H9 (cell line): Measurements from ENCODE around the gene METAP2. TPM values are rescaled to one million over a fixed set of nuclear protein-coding genes. Genes with fewer than 3 reads are reported as not detected.

Experiments
- DNase-seq: peaks from one replicate; pipeline ENCODE4 v3.0.0-alpha.2; 2017
- H2AFZ ChIP-seq: one replicate; pipeline ENCODE4 v1.6.1; 2013; ENCODE audit warnings: mild to moderate bottlenecking, low read length, control low read depth, moderate library complexity
- H2AK5ac ChIP-seq: 2 replicates; pipeline ENCODE4 v1.6.1; 2013; ENCODE audit warnings: low read length, control low read depth, mixed read lengths; ENCODE audit not compliant: insufficient read length
- H2BK120ac ChIP-seq: one replicate; pipeline ENCODE4 v1.6.1; 2013; ENCODE audit warnings: low read depth, mild to moderate bottlenecking, low read length, control low read depth, inconsistent platforms; ENCODE audit not compliant: poor library complexity, severe bottlenecking
- H2BK12ac ChIP-seq: 2 replicates; pipeline ENCODE4 v1.6.1; 2013; ENCODE audit warnings: low read length, control low read depth, mixed read lengths, low read depth; ENCODE audit not compliant: insufficient read length
- H2BK15ac ChIP-seq: 2 replicates; pipeline ENCODE4 v1.6.1; 2013; ENCODE audit warnings: low read depth, low read length, control low read depth
- H2BK20ac ChIP-seq: one replicate; pipeline ENCODE4 v1.6.1; 2013; ENCODE audit warnings: low read depth, mild to moderate bottlenecking, low read length, control low read depth, inconsistent platforms; ENCODE audit not compliant: poor library complexity, severe bottlenecking
- H2BK5ac ChIP-seq: 2 replicates; pipeline ENCODE4 v1.6.1; 2013; ENCODE audit warnings: low read length, control low read depth, mixed read lengths; ENCODE audit not compliant: insufficient read length
- H3K14ac ChIP-seq: 2 replicates; pipeline ENCODE4 v1.6.1; 2013; ENCODE audit warnings: low read length, control low read depth; ENCODE audit not compliant: insufficient read depth
- H3K18ac ChIP-seq: 2 replicates; pipeline ENCODE4 v1.6.1; 2013; ENCODE audit warnings: low read depth, mild to moderate bottlenecking, mixed read lengths, low read length, control low read depth; ENCODE audit not compliant: insufficient read length
- H3K23ac ChIP-seq: 2 replicates; pipeline ENCODE4 v1.6.1; 2013; ENCODE audit warnings: low read length, control low read depth, mixed read lengths, low read depth; ENCODE audit not compliant: insufficient read length
- H3K23me2 ChIP-seq: 2 replicates; pipeline ENCODE4 v1.6.1; 2013; ENCODE audit warnings: low read depth, mild to moderate bottlenecking, mixed read lengths, low read length, control low read depth; ENCODE audit not compliant: insufficient read length, poor library complexity, severe bottlenecking
- H3K27ac ChIP-seq: 2 replicates; pipeline ENCODE4 v1.5.1; 2013; ENCODE audit warnings: low read length, control low read depth, mixed read lengths, low read depth; ENCODE audit not compliant: insufficient read length
- H3K27me3 ChIP-seq: 2 replicates; pipeline ENCODE4 v1.6.1; 2013; ENCODE audit warnings: low read length, control low read depth, inconsistent platforms; ENCODE audit not compliant: insufficient read depth
- H3K4ac ChIP-seq: 2 replicates; pipeline ENCODE4 v1.6.1; 2013; ENCODE audit warnings: low read depth, mild to moderate bottlenecking, control low read depth, inconsistent platforms, low read length, moderate library complexity
- H3K4me1 ChIP-seq: 2 replicates; pipeline ENCODE4 v1.6.1; 2013; ENCODE audit warnings: low read length, control low read depth, inconsistent platforms; ENCODE audit not compliant: insufficient read depth
- H3K4me2 ChIP-seq: 2 replicates; pipeline ENCODE4 v1.6.1; 2013; ENCODE audit warnings: low read length, control low read depth, mixed read lengths; ENCODE audit not compliant: insufficient read length, insufficient read depth
- H3K56ac ChIP-seq: 2 replicates; pipeline ENCODE4 v1.6.1; 2013; ENCODE audit warnings: low read depth, mild to moderate bottlenecking, mixed read lengths, low read length, control low read depth; ENCODE audit not compliant: insufficient read length
- H3K79me1 ChIP-seq: 2 replicates; pipeline ENCODE4 v1.6.1; 2013; ENCODE audit warnings: low read depth, mild to moderate bottlenecking, moderate library complexity, low read length, control low read depth, inconsistent platforms; ENCODE audit not compliant: insufficient read depth, poor library complexity, severe bottlenecking
- H3K79me2 ChIP-seq: 2 replicates; pipeline ENCODE4 v1.6.1; 2013; ENCODE audit warnings: low read length, control low read depth, inconsistent platforms; ENCODE audit not compliant: insufficient read depth
- H3K9ac ChIP-seq: 2 replicates; pipeline ENCODE4 v1.6.1; 2013; ENCODE audit warnings: low read length, control low read depth, mixed read lengths; ENCODE audit not compliant: insufficient read length; ENCODE audit errors: extremely low read depth
- H3K9me3 ChIP-seq: one replicate; pipeline ENCODE4 v1.6.1; 2013; ENCODE audit warnings: low read depth, low read length, inconsistent platforms; ENCODE audit not compliant: control insufficient read depth
- H3T11ph ChIP-seq: one replicate; pipeline ENCODE4 v1.6.1; 2013; ENCODE audit warnings: mild to moderate bottlenecking, low read length, control low read depth, inconsistent platforms
- H4K20me1 ChIP-seq: one replicate; pipeline ENCODE4 v1.6.1; 2013; ENCODE audit not compliant: control insufficient read depth, insufficient read length, insufficient read depth
- H4K5ac ChIP-seq: 2 replicates; pipeline ENCODE4 v1.6.1; 2013; ENCODE audit warnings: low read depth, mild to moderate bottlenecking, mixed read lengths, low read length, control low read depth; ENCODE audit not compliant: insufficient read length
- H4K8ac ChIP-seq: replicated peaks from 2 replicates; pipeline ENCODE4 v1.6.1; 2013; ENCODE audit warnings: low read length, control low read depth, mixed read lengths, low read depth; ENCODE audit not compliant: insufficient read length
- H4K91ac ChIP-seq: 2 replicates; pipeline ENCODE4 v1.6.1; 2013; ENCODE audit warnings: low read depth, mild to moderate bottlenecking, moderate library complexity, mixed read lengths, low read length, control low read depth; ENCODE audit not compliant: insufficient read length
- H3K27ac Mint-ChIP-seq, 3 experiments: 2 replicates in 2 of 3; 3 replicates in 1 of 3; pipeline ENCODE4 v1.8.0; 2020 to 2021; ENCODE audit warnings: mixed read lengths in 3 of 3, mild to moderate bottlenecking in 1 of 3, moderate library complexity in 1 of 3
- H3K27me3 Mint-ChIP-seq: 2 replicates; pipeline ENCODE4 v1.8.0; 2021; ENCODE audit warnings: low read depth, mild to moderate bottlenecking, moderate library complexity, mixed read lengths
- H3K36me3 Mint-ChIP-seq, 3 experiments: 2 replicates in 2 of 3; 3 replicates in 1 of 3; pipeline ENCODE4 v1.8.0; 2020 to 2021; ENCODE audit warnings: low read depth in 3 of 3, mixed read lengths in 3 of 3; ENCODE audit not compliant: insufficient read depth in 1 of 3
- H3K4me1 Mint-ChIP-seq, 2 experiments: 2 replicates each; pipeline ENCODE4 v1.8.0; 2020; ENCODE audit warnings: mixed read lengths in 2 of 2
- H3K4me3 Mint-ChIP-seq, 2 experiments: 2 replicates in 1 of 2; 3 replicates in 1 of 2; pipeline ENCODE4 v1.8.0; 2020 to 2021; ENCODE audit warnings: mild to moderate bottlenecking in 2 of 2, mixed read lengths in 2 of 2, moderate library complexity in 1 of 2
- H3K9me3 Mint-ChIP-seq, 2 experiments: 2 replicates in 1 of 2; 3 replicates in 1 of 2; pipeline ENCODE4 v1.8.0; 2020; ENCODE audit warnings: mild to moderate bottlenecking in 2 of 2, mixed read lengths in 2 of 2, moderate library complexity in 1 of 2
- CTCF ChIP-seq: fragments of 200-600 bp; sonication (generic); conservative IDR thresholded peaks from 3 replicates; pipeline ENCODE4 v1.8.0; 2021; ENCODE audit warnings: antibody characterized with exemption, mild to moderate bottlenecking
- WGBS: extraction: QIAGEN DNeasy Blood & Tissue Kit; methylation state at CpG from one replicate; pipeline ENCODE4 v1.1.7; 2013; ENCODE audit warnings: missing lambda C conversion rate, low lambda C conversion rate, mixed read lengths; ENCODE audit not compliant: insufficient read length; ENCODE audit errors: extremely low coverage; 5-methylcytosine and 5-hydroxymethylcytosine counted together
- total RNA-seq: library from RNA; stranded (reverse); gene quantifications from 2 replicates; pipeline ENCODE4 v1.2.1, GENCODE V29; 2021

METAP2 gene
- total RNA-seq, 1 experiment from 2014 or later = 140 TPM

GRCh38 chr12:95465275-95465674 lies 8.7 kb upstream of the METAP2 start:
- Histone ChIP-seq H2BK20ac (no peak overlapping the region), H3K56ac (no peak overlapping the region), H2AK5ac (no peak overlapping the region), H3K27ac (no peak overlapping the region), H2BK5ac (no peak overlapping the region), H2BK120ac (no peak overlapping the region), H2BK15ac (no peak overlapping the region), H4K91ac (no peak overlapping the region), H3K23me2 (no peaks in the 10 kb centered on the region), H3K14ac (no peak overlapping the region), H3K9ac (no peak overlapping the region), H3K4me2 (no peak overlapping the region), H3T11ph (no peak overlapping the region), H3K79me2 (no peaks in the 10 kb centered on the region), H2AFZ (no peak overlapping the region), H3K79me1 (no peaks in the 10 kb centered on the region), H3K4me1 (no peaks in the 10 kb centered on the region), H4K8ac (no peak overlapping the region), H2BK12ac (no peak overlapping the region), H3K4ac (no peak overlapping the region), H3K9me3 (no peaks in the 10 kb centered on the region), H4K20me1 (no peaks in the 10 kb centered on the region), H3K23ac (no peak overlapping the region), H3K27me3 (no peaks in the 10 kb centered on the region; the same call in 1 of the 2 replicates), H4K5ac (no peak overlapping the region), H3K18ac (no peak overlapping the region)
- Mint-ChIP-seq H3K9me3 (no peaks in the 10 kb centered on the region), H3K36me3 (no peaks in the 10 kb centered on the region), H3K4me1 (no peaks in the 10 kb centered on the region; a peak in 1 of 4 replicates), H3K27me3 (no peaks in the 10 kb centered on the region; the same call in 1 of the 2 replicates), H3K27ac (no peak overlapping the region), H3K4me3 (no peak overlapping the region)
- no CpG with 5 or more reads among the region's 2 CpGs for WGBS
- no peak for DNase-seq
- TF ChIP-seq CTCF = no peak
